Panc1 (cell line): ENCODE data around the gene NT5DC1. TPM values are rescaled to one million over a fixed set of nuclear protein-coding genes. Genes with fewer than 3 reads are reported as not detected.

Source experiments
- ATAC-seq: fragments of 200-7000 bp; cut with Tn5 transposase; 2 replicates; pipeline ENCODE4 v1.9.1; 2020; ENCODE audit warnings: mild to moderate bottlenecking, moderate library complexity
- BruUV-seq: library from RNA; stranded (reverse); fragments of 400-500 nt; replicated peaks from 2 replicates; lab custom pipeline; 2021; lab: Mats Ljungman, UMichigan
- CTCF ChIA-PET: fragments of 300-600 bp; sonication (Branson Sonifier 250); formaldehyde crosslinking; loops from one replicate; lab custom pipeline; 2022; ENCODE audit warnings: antibody characterized with exemption; lab: Charles Lee
- POLR2A ChIA-PET: fragments of 300-600 bp; sonication (Branson Sonifier 250); formaldehyde crosslinking; loops from one replicate; lab custom pipeline; 2022; ENCODE audit warnings: antibody characterized with exemption; lab: Charles Lee
- DNase-seq: peaks from one replicate; pipeline ENCODE4 v3.0.0-alpha.2; 2010; ENCODE audit warnings: low read depth, low spot score
- H3K27ac ChIP-seq: 2 replicates; pipeline ENCODE4 v1.5.1; 2011; ENCODE audit warnings: mild to moderate bottlenecking, low read length, inconsistent platforms
- H3K27me3 ChIP-seq: fragments of 200-500 bp; sonication (Bioruptor generic); 2 replicates; pipeline ENCODE4 v1.6.0; 2014; ENCODE audit warnings: low read length, inconsistent platforms; ENCODE audit not compliant: control insufficient read depth, insufficient read depth
- H3K36me3 ChIP-seq: fragments of 200-500 bp; sonication (Bioruptor generic); 2 replicates; pipeline ENCODE4 v1.5.1; 2014; ENCODE audit warnings: inconsistent platforms, mild to moderate bottlenecking, low read length, moderate library complexity; ENCODE audit not compliant: control insufficient read depth, insufficient read depth
- H3K4me1 ChIP-seq: 2 replicates; pipeline ENCODE4 v1.5.1; 2011; ENCODE audit warnings: inconsistent platforms, mild to moderate bottlenecking, low read length, moderate library complexity; ENCODE audit not compliant: control insufficient read depth, insufficient read depth
- H3K4me3 ChIP-seq, 2 experiments: 2 replicates each; pipeline ENCODE4 v1.5.1; 2011 to 2012; ENCODE audit warnings: low read depth in 2 of 2, low read length in 2 of 2, mild to moderate bottlenecking in 2 of 2, inconsistent platforms in 1 of 2, moderate library complexity in 1 of 2
- H3K9me3 ChIP-seq: fragments of 200-500 bp; sonication (Bioruptor generic); 2 replicates; pipeline ENCODE4 v1.5.1; 2014; ENCODE audit warnings: low read depth, mild to moderate bottlenecking, inconsistent platforms, low read length, moderate library complexity; ENCODE audit not compliant: control insufficient read depth, insufficient read depth
- POLR2AphosphoS5 ChIP-seq: IDR thresholded peaks from 2 replicates; pipeline ENCODE4 v1.6.1; 2012; ENCODE audit warnings: mild to moderate bottlenecking, low read depth, low read length, moderate library complexity
- SIN3A ChIP-seq: IDR thresholded peaks from 2 replicates; pipeline ENCODE4 v1.6.1; 2012; ENCODE audit warnings: low read depth, mild to moderate bottlenecking, low read length, moderate library complexity, borderline replicate concordance; ENCODE audit not compliant: insufficient read depth
- in situ Hi-C: cut with HindIII; loops from 2 replicates; pipeline ENCODE4 v1.10.0; 2016; ENCODE audit warnings: low sequenced_read_pairs, low pct_unique_long_range_greater_than_20kb
- intact Hi-C: fragments of 100-400 bp; cut with micrococcal nuclease; formaldehyde crosslinking; loops from one replicate; pipeline ENCODE4 v1.10.0; 2022; ENCODE audit not compliant: unreplicated experiment
- total RNA-seq: library from RNA; stranded (reverse); gene quantifications from one replicate; pipeline ENCODE4 v1.2.1, GENCODE V29; 2021; ENCODE audit not compliant: unreplicated experiment
- TF ChIP-seq, protein P1 (sequence below), 2 experiments: IDR thresholded peaks; 2 replicates each; pipeline ENCODE4 v1.6.1; 2011 to 2012; ENCODE audit warnings: low read depth in 2 of 2, control low read depth in 1 of 2, low read length in 1 of 2, mild to moderate bottlenecking in 1 of 2, moderate library complexity in 1 of 2; ENCODE audit not compliant: insufficient read depth in 1 of 2
- TF ChIP-seq, protein P2 (sequence below): fragments of 450-650 bp; IDR thresholded peaks from 2 replicates; pipeline ENCODE4 v1.5.1; 2017; ENCODE audit warnings: mild to moderate bottlenecking

The NT5DC1 gene
- total RNA-seq, 1 experiment from 2014 or later = 79.1 TPM

DNA sequence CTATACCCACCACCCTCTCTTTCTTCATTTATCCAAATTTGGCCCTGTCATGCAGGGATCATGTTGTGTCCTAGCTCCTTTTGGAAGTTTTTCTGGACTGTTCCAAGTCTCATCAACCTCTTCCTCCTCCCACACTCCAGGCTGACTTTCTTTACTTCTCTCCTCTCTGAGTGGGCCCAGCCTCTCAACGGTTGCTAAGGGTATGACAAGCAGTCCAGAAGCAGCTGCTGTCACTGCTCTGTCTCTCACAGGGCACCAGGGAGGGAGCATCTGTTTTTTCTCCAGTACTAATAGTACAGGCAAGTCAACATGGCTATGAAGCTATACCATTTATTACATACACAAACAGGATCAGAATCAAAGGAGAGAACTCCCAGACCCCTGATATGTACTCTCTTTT is 8.2 kb downstream of the NT5DC1 start:
- TF ChIP-seq SIN3A = no peak
- TF ChIP-seq, protein P1, sequence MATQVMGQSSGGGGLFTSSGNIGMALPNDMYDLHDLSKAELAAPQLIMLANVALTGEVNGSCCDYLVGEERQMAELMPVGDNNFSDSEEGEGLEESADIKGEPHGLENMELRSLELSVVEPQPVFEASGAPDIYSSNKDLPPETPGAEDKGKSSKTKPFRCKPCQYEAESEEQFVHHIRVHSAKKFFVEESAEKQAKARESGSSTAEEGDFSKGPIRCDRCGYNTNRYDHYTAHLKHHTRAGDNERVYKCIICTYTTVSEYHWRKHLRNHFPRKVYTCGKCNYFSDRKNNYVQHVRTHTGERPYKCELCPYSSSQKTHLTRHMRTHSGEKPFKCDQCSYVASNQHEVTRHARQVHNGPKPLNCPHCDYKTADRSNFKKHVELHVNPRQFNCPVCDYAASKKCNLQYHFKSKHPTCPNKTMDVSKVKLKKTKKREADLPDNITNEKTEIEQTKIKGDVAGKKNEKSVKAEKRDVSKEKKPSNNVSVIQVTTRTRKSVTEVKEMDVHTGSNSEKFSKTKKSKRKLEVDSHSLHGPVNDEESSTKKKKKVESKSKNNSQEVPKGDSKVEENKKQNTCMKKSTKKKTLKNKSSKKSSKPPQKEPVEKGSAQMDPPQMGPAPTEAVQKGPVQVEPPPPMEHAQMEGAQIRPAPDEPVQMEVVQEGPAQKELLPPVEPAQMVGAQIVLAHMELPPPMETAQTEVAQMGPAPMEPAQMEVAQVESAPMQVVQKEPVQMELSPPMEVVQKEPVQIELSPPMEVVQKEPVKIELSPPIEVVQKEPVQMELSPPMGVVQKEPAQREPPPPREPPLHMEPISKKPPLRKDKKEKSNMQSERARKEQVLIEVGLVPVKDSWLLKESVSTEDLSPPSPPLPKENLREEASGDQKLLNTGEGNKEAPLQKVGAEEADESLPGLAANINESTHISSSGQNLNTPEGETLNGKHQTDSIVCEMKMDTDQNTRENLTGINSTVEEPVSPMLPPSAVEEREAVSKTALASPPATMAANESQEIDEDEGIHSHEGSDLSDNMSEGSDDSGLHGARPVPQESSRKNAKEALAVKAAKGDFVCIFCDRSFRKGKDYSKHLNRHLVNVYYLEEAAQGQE (IDR thresholded peaks at IDR 0.05; ENCODE audit: insufficient read depth in 1 of 2, low read depth in 2 of 2, low read length in 1 of 2) = no peak
- TF ChIP-seq, protein P2, sequence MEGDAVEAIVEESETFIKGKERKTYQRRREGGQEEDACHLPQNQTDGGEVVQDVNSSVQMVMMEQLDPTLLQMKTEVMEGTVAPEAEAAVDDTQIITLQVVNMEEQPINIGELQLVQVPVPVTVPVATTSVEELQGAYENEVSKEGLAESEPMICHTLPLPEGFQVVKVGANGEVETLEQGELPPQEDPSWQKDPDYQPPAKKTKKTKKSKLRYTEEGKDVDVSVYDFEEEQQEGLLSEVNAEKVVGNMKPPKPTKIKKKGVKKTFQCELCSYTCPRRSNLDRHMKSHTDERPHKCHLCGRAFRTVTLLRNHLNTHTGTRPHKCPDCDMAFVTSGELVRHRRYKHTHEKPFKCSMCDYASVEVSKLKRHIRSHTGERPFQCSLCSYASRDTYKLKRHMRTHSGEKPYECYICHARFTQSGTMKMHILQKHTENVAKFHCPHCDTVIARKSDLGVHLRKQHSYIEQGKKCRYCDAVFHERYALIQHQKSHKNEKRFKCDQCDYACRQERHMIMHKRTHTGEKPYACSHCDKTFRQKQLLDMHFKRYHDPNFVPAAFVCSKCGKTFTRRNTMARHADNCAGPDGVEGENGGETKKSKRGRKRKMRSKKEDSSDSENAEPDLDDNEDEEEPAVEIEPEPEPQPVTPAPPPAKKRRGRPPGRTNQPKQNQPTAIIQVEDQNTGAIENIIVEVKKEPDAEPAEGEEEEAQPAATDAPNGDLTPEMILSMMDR = no peak
- CTCF ChIA-PET = no interaction called here

DNA sequence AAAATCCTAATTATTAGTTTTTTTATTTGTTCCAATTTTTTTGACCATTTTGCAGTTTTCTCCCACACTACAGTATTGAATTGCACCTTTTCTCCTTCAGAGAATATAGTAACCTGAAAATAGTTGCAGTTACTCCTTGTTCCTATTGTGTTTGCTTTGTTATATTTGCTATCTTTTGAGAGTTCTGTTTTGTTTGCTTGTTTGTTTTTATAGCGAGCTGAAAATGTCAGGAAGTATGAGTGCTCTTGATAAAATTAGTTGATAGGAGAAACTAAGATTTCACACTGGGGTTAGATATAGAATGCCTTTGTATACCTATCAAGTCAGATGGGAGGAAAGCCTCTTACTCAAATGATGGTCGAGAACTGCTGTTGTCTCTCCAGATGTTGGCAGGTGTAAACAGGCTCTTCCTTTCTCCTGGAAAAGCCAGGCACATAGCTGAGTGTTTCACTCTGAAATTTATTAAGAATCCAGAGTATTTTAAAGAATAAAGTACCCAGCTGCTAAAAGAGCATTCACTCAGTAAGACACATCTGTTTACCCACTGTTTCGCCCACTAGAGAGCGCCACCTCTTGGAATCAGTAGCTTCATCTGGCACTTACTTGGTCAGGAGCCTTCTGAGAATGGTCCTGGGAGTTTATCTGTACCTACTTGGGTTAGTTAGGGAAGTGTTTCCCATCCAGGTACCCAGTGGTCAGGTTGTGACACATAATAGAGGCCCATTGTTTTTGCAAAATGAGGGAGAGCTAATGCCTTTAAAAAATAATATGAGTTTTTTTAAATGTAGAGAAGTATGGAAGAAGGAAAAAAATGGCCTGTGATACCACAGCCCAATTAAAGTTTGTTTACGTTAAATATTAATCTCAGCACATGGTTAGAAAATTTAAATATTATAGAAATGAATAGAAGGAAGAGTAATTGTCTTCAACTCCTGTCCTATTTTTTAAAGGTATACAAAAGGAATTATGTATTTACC is 11.2 kb downstream of the NT5DC1 start:
- TF ChIP-seq, protein P2 = peak; percentile 88
- no peak for TF ChIP-seq POLR2AphosphoS5
- H3K4me3 ChIP-seq = no peak overlapping the region
- no peak overlapping the region for H3K27ac ChIP-seq
- H3K27me3 ChIP-seq = no peaks in the 10 kb centered on the region
- H3K9me3 ChIP-seq = no peaks in the 10 kb centered on the region
- TSS peak; percentile 2 for BruUV-seq
- ChIA-PET CTCF (interaction anchor here (1.0 to 1.2 kb wide), 2 partner anchors 16 to 101 kb away, joined by 4 to 6 read pairs; no protein-coding TSS in a partner anchor), POLR2A (no interaction called here)
- peak; percentile 84 for ATAC-seq
- intact Hi-C loops (no loop called here), in situ Hi-C loops (no loop called here)
- H3K36me3 ChIP-seq = peaks cover 41% of the 10 kb centered on the region
- no peaks in the 10 kb centered on the region for H3K4me1 ChIP-seq
- DNase-seq = no peak

More for the DNA sequence above, 8.2 kb downstream of the NT5DC1 start:
- Histone ChIP-seq H3K4me1 (no peaks in the 10 kb centered on the region), H3K9me3 (no peaks in the 10 kb centered on the region), H3K36me3 (peaks cover 30% of the 10 kb centered on the region), H3K4me3 (no peak overlapping the region), H3K27me3 (no peaks in the 10 kb centered on the region), H3K27ac (no peak overlapping the region)
- ATAC-seq = no peak
- POLR2A ChIA-PET = no interaction called here
- in situ Hi-C loops = no loop called here
- no peak for DNase-seq
- intact Hi-C loops = no loop called here
- BruUV-seq = no TSS peak
